ENCODE data around the gene CST7.
A peak's percentile ranks its signal among the peaks of the same experiment; 100 is the strongest.
"Not testable (repeated sequence)": the region's sequence is repeated elsewhere in the genome, so short reads cannot be mapped to it uniquely, and the experiment has no call there.

Gene CST7

GRCh38 chr20:24943731-24944130 lies 5.3 kb upstream of the CST7 start:
- H3K27me3 Mint-ChIP-seq (ENCODE audit: low read depth, poor library complexity), result peaks cover 19% of the 10 kb centered on the region
- peaks cover 9% of the 10 kb centered on the region for H3K36me3 Mint-ChIP-seq (ENCODE audit: low read depth)
- H3K4me1 Mint-ChIP-seq, result no peaks in the 10 kb centered on the region
- TF ChIP-seq CTCF (IDR thresholded peaks at IDR 0.05), result no peak
- H3K27ac Mint-ChIP-seq, result no peak overlapping the region
- no peak overlapping the region for H3K4me3 Mint-ChIP-seq
- DNase-seq, result no peak
- peaks cover 69% of the 10 kb centered on the region for H3K9me3 Mint-ChIP-seq

- DNase-seq; H3K4me1 Mint-ChIP-seq; H3K4me3 Mint-ChIP-seq; H3K27ac Mint-ChIP-seq; H3K36me3 Mint-ChIP-seq (ENCODE audit: low read depth): not testable (repeated sequence)
- peaks cover 56% of the 10 kb centered on the region for H3K9me3 Mint-ChIP-seq
- H3K27me3 Mint-ChIP-seq (ENCODE audit: low read depth, poor library complexity), result peaks cover 19% of the 10 kb centered on the region
Measured at GRCh38 chr20:24946376-24946775, 2.7 kb upstream of the CST7 start.

- not testable (repeated sequence) for H3K36me3 Mint-ChIP-seq (ENCODE audit: low read depth); H3K4me3 Mint-ChIP-seq; H3K4me1 Mint-ChIP-seq; H3K27ac Mint-ChIP-seq; DNase-seq
- H3K9me3 Mint-ChIP-seq, result peaks cover 44% of the 10 kb centered on the region
- peaks cover 19% of the 10 kb centered on the region for H3K27me3 Mint-ChIP-seq (ENCODE audit: low read depth, poor library complexity)
Measured at GRCh38 chr20:24948396-24948938, 602 bp upstream of the CST7 start.

GRCh38 chr20:24949756-24950127 lies 673 bp downstream of the CST7 start:
- no peaks in the 10 kb centered on the region for H3K36me3 Mint-ChIP-seq (ENCODE audit: low read depth)
- H3K27me3 Mint-ChIP-seq (ENCODE audit: low read depth, poor library complexity), result peaks cover 16% of the 10 kb centered on the region
- no peak for TF ChIP-seq CTCF (IDR thresholded peaks at IDR 0.05)
- H3K4me1 Mint-ChIP-seq, result no peaks in the 10 kb centered on the region
- DNase-seq, result no peak
- peaks cover 37% of the 10 kb centered on the region for H3K9me3 Mint-ChIP-seq
- no peak overlapping the region for H3K4me3 Mint-ChIP-seq
- no peak overlapping the region for H3K27ac Mint-ChIP-seq

- Mint-ChIP-seq H3K27ac (peak overlapping the region; percentile 42), H3K4me1 (no peaks in the 10 kb centered on the region), H3K9me3 (peaks cover 32% of the 10 kb centered on the region), H3K4me3 (no peak overlapping the region), H3K36me3 (ENCODE audit: low read depth) (no peaks in the 10 kb centered on the region), H3K27me3 (ENCODE audit: low read depth, poor library complexity) (peaks cover 15% of the 10 kb centered on the region)
- no peak for TF ChIP-seq CTCF (IDR thresholded peaks at IDR 0.05)
- no peak for DNase-seq
Measured at GRCh38 chr20:24950128-24950835, 1.2 kb downstream of the CST7 start.

- peak overlapping the region; percentile 42 for H3K27ac Mint-ChIP-seq
- no peaks in the 10 kb centered on the region for H3K36me3 Mint-ChIP-seq (ENCODE audit: low read depth)
- no peaks in the 10 kb centered on the region for H3K4me1 Mint-ChIP-seq
- H3K9me3 Mint-ChIP-seq, result peaks cover 25% of the 10 kb centered on the region
- H3K27me3 Mint-ChIP-seq (ENCODE audit: low read depth, poor library complexity), result peaks cover 13% of the 10 kb centered on the region
- no peak for TF ChIP-seq CTCF (IDR thresholded peaks at IDR 0.05)
- DNase-seq, result no peak
- H3K4me3 Mint-ChIP-seq, result no peak overlapping the region
Measured at GRCh38 chr20:24950836-24951525, 1.9 kb downstream of the CST7 start.
